ENCODE measurements around the gene FBN2.
"Not testable (repeated sequence)": the region's sequence is repeated elsewhere in the genome, so short reads cannot be mapped to it uniquely, and the experiment has no call there.

Gene FBN2

GRCh38 chr5:128532776-128533175 lies 5.3 kb downstream of the FBN2 start:
- DNase-seq = no peak

GRCh38 chr5:128532127-128532526 lies 5.9 kb downstream of the FBN2 start:
- no peak for DNase-seq

DNA sequence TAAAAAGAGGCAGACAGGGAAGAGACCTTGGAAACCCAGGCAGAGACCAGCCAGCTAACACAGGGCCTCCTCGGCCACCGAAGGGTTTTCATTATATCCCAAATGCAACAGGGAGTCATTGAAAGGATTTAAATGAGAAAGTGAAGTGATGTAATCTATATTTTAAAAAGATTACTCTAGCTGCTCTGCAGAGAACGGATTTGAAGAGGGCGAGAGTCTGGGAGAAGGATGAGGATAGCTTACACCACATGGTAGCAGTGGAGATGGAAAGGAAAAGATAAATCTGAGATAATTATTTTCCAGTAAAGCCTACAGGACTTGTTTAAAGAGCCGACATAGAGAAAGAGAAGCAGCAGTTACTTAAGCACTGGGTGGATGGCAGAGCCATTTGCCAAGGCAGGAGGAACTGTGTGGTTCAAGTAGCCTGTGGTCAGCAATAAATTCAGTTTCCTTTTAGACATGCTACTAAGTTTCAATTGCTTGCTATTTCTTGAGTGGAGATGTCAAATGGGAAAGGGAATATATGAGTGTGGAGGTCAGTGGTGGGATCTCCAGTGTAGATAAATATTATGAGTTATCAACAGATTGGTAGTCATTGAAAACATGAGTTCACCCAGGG lies 9.3 kb downstream of the FBN2 start:
- no peak for DNase-seq

- no peak for DNase-seq
Measured at GRCh38 chr5:128528126-128528525, 9.9 kb downstream of the FBN2 start.

DNA sequence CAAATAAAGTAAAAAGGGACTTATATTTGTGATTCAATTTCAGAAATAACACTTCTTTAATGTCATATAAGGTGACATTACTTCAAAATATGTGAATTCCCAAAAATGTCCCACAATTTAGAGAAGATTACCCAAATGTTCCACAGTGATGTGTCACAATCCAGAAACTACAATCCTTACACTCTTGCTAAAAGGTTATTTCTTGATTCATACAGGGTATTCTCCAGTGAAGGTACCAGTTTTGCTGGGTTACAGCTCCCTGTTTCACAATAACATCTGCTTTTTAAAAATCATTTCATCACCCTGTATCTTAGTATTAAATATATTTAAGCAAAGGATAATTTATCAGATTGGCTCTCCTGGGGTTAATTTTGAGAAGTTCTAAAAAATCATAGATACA lies 11.0 kb downstream of the FBN2 start:
- no peak for DNase-seq

DNA sequence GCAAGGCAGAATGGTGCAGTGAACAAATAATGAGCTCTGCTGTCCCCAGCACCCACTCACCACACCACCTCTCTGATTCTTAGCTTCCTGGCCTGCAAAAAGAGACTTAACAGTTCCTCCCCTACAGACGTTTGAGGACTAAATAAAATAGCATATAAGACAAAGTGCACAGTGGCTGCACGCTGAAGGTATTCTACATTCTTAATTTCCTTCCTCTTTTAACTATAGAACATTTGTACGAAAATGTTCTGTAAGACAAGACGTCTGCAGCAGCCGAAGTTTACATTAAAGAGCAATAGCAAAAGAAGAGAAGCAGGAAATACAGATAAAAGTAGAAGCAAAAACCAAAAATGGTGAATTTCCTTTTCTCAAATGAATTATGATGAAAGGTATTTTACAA lies 15.7 kb downstream of the FBN2 start:
- no peak for DNase-seq

- DNase-seq = no peak
Measured at GRCh38 chr5:128519827-128520226, 18.2 kb downstream of the FBN2 start.

- no peak for DNase-seq
Measured at GRCh38 chr5:128516978-128517377, 21.1 kb downstream of the FBN2 start.

- DNase-seq = no peak
Measured at GRCh38 chr5:128513806-128514205, 24.2 kb downstream of the FBN2 start.

DNA sequence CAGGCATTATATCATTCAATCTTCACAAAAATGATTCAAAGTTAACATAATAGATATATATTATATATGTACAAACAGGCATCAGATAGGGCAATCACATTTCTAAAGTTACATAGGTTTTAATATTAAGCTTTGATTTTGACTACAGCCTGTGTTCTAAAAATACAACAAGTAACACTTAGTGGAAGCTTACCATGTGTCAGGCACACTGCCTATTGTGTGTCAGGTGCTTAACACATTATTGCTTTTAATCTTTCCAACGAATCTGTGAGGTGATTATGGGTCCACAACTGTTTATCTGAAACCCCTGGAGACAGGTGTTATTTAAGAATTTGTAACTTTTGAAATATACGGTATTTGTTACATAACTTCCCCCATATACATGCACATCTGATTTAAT lies 25.2 kb downstream of the FBN2 start:
- DNase-seq = no peak

DNA sequence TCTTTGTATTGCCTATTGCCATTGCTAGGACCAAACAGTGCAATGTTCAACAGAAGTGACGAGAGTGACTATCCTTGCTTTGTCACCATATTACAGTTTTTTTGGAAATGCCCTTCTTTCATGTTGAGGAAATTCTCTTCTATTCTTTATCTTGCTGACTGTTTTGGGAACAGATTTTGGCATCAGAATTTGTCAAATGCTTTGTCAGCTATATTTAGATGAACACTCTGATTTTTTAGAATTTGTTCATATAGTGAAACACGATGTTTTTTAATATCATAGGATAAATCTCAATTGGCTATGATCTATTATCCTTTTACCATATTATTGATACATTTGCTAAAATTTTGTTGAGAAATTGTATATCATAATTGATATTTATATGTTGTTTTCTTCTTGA lies 31.4 kb downstream of the FBN2 start:
- no peak for DNase-seq

GRCh38 chr5:128503727-128504126 lies 34.3 kb downstream of the FBN2 start:
- DNase-seq = not testable (repeated sequence)

DNA sequence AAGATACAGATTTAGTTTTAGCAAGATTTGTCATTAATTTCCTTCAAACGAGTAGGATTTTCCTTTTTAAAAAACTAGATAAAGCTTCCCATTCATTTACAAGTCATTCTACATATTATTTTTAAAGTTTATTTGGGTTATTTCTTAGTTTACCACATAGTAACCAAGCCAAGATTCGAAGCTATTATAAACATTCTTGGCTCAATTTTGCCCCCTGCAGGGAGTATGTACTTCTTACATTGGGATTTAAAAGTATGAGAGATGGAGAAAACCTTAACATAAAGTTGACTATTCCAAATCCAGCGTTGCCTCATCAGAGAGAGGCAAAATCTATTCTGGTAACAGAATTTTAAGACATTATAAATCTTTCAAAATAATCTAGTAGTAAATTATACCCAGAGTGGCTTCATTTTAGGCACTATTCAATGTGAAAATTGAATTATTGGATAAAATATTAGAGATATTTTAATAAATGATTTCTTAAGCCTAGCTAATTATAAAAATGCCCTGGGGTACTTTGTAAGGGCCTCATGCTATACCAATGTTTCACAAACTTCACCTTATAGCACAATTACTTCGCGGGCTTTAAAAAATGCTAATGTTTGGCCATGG lies 39.1 kb downstream of the FBN2 start:
- DNase-seq = no peak

GRCh38 chr5:128494516-128494915 lies 43.5 kb downstream of the FBN2 start:
- DNase-seq = no peak

DNA sequence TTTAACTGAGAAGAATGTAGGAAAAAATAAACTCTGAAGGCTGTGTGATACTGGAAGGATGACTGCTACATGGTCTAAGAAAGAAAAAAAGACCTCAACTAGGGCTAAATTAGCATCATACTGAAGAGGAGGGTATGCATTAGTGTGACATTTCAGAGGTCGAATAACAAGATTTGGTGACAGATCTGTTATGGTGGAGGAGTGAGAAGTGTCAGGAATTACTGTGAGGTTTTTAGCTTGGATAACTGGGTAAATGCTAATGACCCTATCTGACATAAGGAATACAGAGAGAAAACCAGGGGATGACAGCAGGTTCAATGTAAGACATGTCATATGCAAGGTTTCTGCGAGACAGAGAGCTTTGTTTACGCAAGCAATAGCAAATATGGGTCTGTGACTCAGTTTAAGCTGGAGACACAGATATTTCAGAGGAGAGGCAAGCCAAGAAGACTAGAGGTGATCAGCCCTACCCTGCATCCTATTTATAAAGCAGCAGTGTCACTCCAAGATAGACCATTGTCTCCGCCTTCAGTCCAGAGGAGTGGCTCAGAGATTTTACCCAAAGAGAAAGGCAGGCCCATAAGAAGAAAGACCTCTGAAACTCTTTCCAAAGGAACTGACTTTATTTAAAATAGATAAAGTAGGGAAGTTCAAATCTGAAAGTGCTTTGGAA lies 44.3 kb downstream of the FBN2 start:
- DNase-seq = no peak

- DNase-seq = no peak
Measured at GRCh38 chr5:128491291-128491690, 46.8 kb downstream of the FBN2 start.

DNA sequence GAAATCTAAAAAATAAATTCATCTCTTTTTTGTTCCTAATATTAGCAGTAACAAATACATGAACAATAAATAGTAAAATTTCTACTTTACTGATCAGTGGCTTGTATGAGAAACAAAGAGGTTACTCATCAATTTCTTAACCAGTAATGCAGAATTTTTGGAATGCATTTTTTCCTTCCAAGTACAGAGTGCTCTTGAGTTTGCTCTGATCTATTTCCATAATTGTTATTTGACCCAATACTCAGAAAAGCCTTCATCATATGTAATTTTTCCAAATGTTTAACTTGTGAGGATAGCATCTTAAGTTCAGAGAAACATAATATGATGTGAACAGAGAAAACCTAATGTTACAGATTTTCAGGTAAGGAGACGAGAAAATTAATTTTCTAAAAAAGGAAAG lies 47.3 kb downstream of the FBN2 start:
- DNase-seq = no peak

- DNase-seq = no peak
Measured at GRCh38 chr5:128487041-128487440, 51.0 kb downstream of the FBN2 start.

DNA sequence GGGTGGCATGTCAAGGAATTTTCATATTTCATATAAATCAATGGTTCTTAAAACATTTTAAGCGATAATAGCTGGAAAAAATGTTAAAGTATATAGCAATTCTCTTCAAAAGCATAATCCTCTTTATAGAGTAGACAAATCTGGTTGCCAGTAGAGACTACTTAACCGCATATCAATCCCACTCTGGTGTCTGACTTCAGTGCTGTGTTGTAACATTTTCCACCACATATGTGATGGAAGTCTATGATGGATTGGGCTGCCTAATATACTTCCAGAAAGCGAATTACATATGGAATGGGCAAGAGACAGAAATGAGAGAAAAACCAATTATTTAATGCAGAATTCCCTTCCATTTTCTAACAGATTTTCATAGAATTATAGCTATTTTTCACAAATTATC lies 54.3 kb downstream of the FBN2 start:
- no peak for DNase-seq

GRCh38 chr5:128480906-128481633 lies 57.0 kb downstream of the FBN2 start:
- DNase-seq = no peak

GRCh38 chr5:128480158-128480557 lies 57.9 kb downstream of the FBN2 start:
- DNase-seq = no peak

DNA sequence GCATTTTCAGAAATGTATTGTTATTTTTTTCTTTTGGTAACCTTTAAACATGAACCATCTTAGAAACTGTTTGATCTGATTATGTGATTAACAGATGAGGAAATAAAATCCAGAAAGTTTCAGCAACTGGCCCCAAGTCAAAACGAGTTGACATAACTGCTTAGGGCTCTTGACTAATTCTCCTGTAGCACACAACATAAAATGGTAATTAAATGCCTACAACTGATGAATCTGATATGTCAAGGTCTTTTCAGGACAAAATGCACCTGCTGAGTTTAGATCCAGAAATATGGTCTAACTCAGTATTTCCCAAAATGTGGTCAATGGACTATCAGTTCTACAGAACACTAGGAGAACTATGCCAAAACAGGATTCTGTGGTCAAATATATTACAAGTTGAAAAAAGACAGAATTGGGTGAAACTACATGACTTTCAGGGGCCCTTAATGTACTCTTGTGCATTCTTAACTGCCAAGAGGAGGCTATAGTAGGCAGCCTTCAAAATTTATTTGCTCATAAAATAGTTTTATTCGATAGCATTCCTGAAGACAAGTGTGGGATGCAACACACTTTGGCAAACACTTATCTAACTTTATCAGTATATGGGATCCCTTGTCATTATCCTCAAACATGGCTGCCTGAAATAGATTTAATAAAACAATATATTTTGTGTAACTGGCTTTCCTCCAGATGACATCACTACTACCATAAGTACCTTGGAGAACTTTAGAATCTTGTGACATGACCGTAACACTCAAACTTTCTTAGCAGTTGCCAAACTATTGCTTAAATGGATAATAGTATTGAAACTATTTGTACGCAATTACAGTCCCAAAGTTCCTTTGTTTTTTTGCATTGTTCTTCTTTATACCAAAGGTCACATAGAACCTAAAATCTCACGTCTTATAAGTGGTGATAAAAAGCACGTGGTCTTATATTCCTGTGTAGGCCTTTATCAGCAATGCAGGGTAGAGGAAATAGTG lies 59.4 kb downstream of the FBN2 start:
- DNase-seq = no peak

GRCh38 chr5:128477944-128478343 lies 60.1 kb downstream of the FBN2 start:
- DNase-seq = no peak

Data from activated CD4-positive, alpha-beta T cell treated with anti-CD3 and anti-CD28 coated beads, Interleukin-2, amount 50 U/mL, for 1 hour (primary cell).